BLaER1 (cell line): ENCODE results near the gene SCRN1.

Experiments
- H3K27ac ChIP-seq: shearing (Covaris generic); formaldehyde crosslinking; 2 replicates; pipeline ENCODE4 v1.8.1; 2022
- H3K27me3 ChIP-seq: shearing (Covaris generic); formaldehyde crosslinking; 2 replicates; pipeline ENCODE4 v1.8.1; 2022
- H3K36me3 ChIP-seq: shearing (Covaris generic); formaldehyde crosslinking; 2 replicates; pipeline ENCODE4 v1.8.1; 2022
- H3K4me1 ChIP-seq: shearing (Covaris generic); formaldehyde crosslinking; 2 replicates; pipeline ENCODE4 v1.8.1; 2022
- H3K4me2 ChIP-seq: shearing (Covaris generic); formaldehyde crosslinking; 2 replicates; pipeline ENCODE4 v1.8.1; 2022
- H3K4me3 ChIP-seq: shearing (Covaris generic); formaldehyde crosslinking; 2 replicates; pipeline ENCODE4 v1.8.1; 2022
- H3K9ac ChIP-seq: shearing (Covaris generic); formaldehyde crosslinking; 2 replicates; pipeline ENCODE4 v1.8.1; 2022
- H3K9me3 ChIP-seq: shearing (Covaris generic); formaldehyde crosslinking; 2 replicates; pipeline ENCODE4 v1.8.1; 2022
- H4K20me1 ChIP-seq: shearing (Covaris generic); formaldehyde crosslinking; 2 replicates; pipeline ENCODE4 v1.8.1; 2022
- Cebpa-rat ChIP-seq: shearing (Covaris generic); IDR thresholded peaks from 2 replicates; pipeline ENCODE4 v1.8.1; 2022

SCRN1 gene

DNA sequence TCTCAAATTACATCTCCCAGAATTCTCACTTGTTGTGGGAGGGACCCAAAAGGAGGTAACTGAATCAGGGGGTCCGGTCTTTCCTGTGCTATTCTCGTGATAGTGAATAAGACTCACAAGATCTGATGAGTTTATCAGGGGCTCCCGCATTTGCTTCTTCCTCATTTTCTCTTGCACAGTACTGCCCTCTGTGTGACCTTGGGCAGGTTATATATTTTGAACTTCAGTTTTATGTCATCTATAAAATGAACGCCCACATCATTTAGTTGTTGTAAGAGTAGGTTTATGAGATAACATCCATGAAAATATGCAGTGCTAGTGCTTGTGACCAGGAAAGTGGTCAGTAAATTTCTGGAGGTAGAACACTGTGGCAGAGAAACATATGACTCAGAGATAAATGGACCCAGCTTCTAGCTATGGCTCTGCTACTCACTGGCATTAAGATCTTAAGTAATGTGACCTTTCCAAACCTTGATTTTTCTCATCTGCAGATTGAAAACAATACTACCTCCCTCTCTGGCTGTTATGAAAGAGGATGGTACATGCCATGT is 44.3 kb downstream of the SCRN1 start:
- no peak overlapping the region for H3K4me2 ChIP-seq
- no peaks in the 10 kb centered on the region for H3K36me3 ChIP-seq
- H3K9me3 ChIP-seq = peaks cover 11% of the 10 kb centered on the region
- H3K9ac ChIP-seq = no peak overlapping the region
- no peaks in the 10 kb centered on the region for H4K20me1 ChIP-seq
- H3K4me3 ChIP-seq = no peak overlapping the region
- H3K27me3 ChIP-seq = no peaks in the 10 kb centered on the region
- no peak overlapping the region for H3K27ac ChIP-seq
- no peak for TF ChIP-seq Cebpa-rat
- H3K4me1 ChIP-seq = no peaks in the 10 kb centered on the region

DNA sequence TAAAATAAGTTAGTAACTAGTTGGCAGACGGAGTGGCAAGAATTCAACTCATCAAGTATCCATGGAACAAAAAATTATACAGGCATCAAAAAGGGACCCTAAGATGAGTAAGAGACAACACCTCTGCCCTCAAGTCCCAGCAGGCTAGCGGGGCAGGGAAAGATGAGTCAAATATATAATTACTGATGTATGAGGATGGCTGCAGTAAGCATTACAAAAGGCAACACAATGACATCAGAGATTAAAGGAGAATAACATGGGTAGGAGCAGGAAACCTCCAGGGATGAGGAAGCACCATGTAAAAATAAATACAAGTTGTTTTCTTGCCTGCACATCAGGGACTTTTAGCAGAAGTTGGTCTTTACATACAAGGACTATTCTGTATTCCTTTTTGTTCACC is 49.4 kb downstream of the SCRN1 start:
- Histone ChIP-seq H3K4me1 (no peaks in the 10 kb centered on the region), H3K27ac (no peak overlapping the region), H3K4me3 (no peak overlapping the region), H3K9me3 (0 out of 2 replicates have a peak, but pooled peaks cover 7% of the 10 kb centered on the region), H3K27me3 (no peaks in the 10 kb centered on the region), H3K4me2 (no peak overlapping the region), H3K36me3 (no peaks in the 10 kb centered on the region), H4K20me1 (no peaks in the 10 kb centered on the region), H3K9ac (no peak overlapping the region)
- TF ChIP-seq Cebpa-rat = no peak

DNA sequence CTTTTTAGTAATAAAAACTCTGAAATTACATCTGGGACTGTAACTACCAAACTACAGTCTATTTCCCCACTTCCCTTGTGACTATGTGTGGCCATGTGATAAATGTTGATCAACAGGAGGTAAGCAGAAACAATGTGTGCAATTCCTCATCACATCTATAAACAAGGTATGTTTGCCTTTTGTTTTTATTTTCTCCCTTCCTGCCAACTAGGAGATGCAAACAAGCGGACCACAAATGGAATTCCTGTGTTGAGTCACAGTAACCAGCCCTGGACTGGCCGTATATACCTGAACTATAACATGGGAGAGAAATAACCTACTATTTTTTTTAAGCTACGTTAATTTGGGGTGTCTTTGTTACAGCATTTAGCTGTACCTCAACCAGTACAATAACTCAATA is 52.5 kb downstream of the SCRN1 start:
- Histone ChIP-seq H3K27ac (no peak overlapping the region), H4K20me1 (no peaks in the 10 kb centered on the region), H3K9me3 (0 out of 2 replicates have a peak, but pooled peaks cover 7% of the 10 kb centered on the region), H3K9ac (no peak overlapping the region), H3K4me3 (no peak overlapping the region), H3K36me3 (no peaks in the 10 kb centered on the region), H3K27me3 (no peaks in the 10 kb centered on the region), H3K4me2 (no peak overlapping the region), H3K4me1 (no peaks in the 10 kb centered on the region)
- TF ChIP-seq Cebpa-rat = no peak

DNA sequence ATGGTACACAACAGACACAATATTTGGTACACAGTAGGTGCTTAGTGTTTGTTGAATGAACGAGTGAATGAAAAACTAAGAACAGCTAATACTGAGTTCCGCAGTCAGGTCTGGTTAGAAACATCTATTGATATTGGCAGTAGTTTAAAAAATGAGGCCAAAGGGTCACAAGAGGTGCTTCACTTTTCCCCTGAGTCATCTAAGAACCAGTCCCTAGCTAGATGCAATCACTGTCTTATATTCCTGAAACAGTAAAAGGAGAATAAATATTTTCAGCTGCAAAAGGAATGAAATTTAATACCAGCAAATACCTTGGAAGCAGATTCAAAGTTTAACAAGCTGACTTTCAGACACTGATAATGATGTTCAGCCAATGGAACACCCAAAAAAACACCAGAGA is 54.5 kb downstream of the SCRN1 start:
- Histone ChIP-seq H3K4me3 (no peak overlapping the region), H3K36me3 (no peaks in the 10 kb centered on the region), H3K27ac (no peak overlapping the region), H3K4me2 (no peak overlapping the region), H3K9me3 (0 out of 2 replicates have a peak, but pooled peaks cover 7% of the 10 kb centered on the region), H4K20me1 (no peaks in the 10 kb centered on the region), H3K9ac (no peak overlapping the region), H3K4me1 (no peaks in the 10 kb centered on the region), H3K27me3 (no peaks in the 10 kb centered on the region)
- no peak for TF ChIP-seq Cebpa-rat

DNA sequence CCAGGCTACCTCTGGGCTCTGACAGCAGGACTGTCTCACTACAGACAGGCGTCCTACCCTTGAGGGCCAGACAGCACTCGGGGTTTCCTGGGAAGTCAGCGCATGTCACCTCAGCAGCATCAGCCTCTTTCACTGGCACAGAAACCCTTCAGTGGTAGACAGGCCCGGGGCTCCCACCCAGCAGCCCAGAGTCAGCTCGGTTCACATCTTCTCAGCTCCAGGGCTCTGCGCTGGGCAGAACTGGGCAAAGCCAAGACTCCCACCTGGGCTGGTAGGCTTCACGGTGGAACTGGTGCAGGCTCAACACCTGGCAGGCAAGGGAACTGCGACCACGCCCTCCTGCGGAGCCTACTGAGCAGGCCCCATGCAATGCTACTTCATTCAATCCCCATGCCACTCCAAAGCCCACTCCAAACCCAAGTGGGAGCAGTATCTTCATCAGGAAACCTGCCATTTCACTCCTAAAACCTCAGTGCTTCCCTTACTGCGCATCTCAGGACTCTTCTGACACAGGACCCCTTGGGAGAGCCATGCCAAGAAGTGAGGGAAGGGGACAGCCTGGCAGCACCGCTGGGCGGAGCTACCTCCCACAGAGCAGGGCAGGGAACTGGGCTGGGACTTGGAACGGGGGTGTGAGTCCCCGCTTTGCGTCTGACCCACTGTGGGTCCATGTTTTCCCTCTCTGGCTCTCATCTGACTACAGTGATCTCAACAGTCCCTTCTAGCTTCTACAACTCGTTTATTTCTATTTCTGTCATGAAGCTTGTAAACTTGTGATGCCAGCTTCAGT is 60.4 kb downstream of the SCRN1 start:
- Histone ChIP-seq H3K9me3 (no peaks in the 10 kb centered on the region), H3K9ac (no peak overlapping the region), H3K27me3 (no peaks in the 10 kb centered on the region), H4K20me1 (no peaks in the 10 kb centered on the region), H3K4me3 (no peak overlapping the region), H3K36me3 (no peaks in the 10 kb centered on the region), H3K27ac (no peak overlapping the region), H3K4me2 (no peak overlapping the region), H3K4me1 (no peaks in the 10 kb centered on the region)
- TF ChIP-seq Cebpa-rat = no peak

DNA sequence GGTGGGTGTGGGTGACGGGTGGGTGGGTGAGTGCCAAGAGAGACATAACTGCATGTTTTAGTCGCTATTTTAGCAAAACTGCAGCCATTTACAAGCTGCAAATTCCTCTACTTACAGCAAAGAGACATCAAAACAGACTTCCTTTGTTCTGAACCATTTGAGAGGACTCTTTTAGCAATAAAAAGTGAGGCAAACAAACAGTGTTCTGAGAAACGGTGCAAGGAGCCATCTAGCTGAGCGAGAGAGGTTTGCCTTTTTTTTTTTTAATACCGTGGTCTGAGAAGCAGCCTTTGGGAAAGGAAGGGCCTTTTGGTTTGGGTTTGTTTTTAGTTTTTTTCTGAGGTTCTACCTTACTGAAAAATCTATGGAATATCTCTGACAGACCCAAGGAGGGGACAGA is 62.9 kb downstream of the SCRN1 start:
- Histone ChIP-seq H3K9me3 (no peaks in the 10 kb centered on the region), H3K36me3 (no peaks in the 10 kb centered on the region), H3K9ac (no peak overlapping the region), H3K27me3 (no peaks in the 10 kb centered on the region), H4K20me1 (no peaks in the 10 kb centered on the region), H3K4me1 (no peaks in the 10 kb centered on the region), H3K27ac (no peak overlapping the region), H3K4me2 (no peak overlapping the region), H3K4me3 (no peak overlapping the region)
- TF ChIP-seq Cebpa-rat = no peak

DNA sequence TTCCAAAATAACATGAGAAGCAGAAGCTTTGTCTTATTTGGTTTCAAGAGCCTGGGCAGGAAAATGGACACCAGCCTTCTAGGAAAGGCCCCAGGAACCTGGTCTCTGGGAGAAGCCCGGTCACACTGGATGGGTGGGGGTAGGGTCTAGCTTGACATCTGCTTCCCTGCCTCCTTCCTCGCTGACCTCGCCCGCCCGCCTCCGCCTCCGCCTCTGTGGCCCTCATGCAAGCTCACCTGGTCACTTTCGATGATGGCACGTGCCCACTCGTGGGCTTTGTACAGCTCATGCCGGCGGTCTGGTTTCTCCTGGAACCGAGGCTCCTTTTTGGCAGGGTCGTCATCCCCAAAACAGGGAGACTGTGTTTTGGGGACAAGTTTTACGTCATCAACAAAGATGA is 63.4 kb downstream of the SCRN1 start:
- TF ChIP-seq Cebpa-rat = no peak
- H3K9me3 ChIP-seq = no peaks in the 10 kb centered on the region
- H3K36me3 ChIP-seq = no peaks in the 10 kb centered on the region

DNA sequence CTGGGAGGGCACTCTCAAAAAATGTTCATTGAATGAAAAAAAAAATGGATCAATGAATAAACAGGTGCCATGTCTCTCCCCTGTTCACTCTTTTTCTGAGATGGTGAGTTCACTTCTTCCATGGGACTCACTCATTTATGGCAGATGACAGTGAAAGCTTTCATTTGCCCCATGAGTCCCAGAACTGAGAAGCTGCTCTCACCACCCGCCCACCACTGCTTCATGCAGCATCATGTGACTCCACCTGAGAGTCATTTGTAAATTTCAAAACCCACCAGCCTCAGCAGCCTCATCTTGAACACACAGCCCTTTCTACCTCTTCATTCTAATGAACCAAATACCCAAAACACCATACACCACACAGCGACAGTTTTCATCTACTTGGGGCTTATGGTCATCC is 64.9 kb downstream of the SCRN1 start:
- Histone ChIP-seq H3K4me1 (no peaks in the 10 kb centered on the region), H3K36me3 (no peaks in the 10 kb centered on the region), H3K9ac (no peak overlapping the region), H3K9me3 (no peaks in the 10 kb centered on the region), H3K4me3 (no peak overlapping the region), H3K27me3 (no peaks in the 10 kb centered on the region), H3K4me2 (no peak overlapping the region), H4K20me1 (no peaks in the 10 kb centered on the region), H3K27ac (no peak overlapping the region)
- no peak for TF ChIP-seq Cebpa-rat

More for the DNA sequence above, 63.4 kb downstream of the SCRN1 start:
- Histone ChIP-seq H3K9ac (no peak overlapping the region), H3K4me3 (no peak overlapping the region), H3K4me2 (no peak overlapping the region), H3K27me3 (no peaks in the 10 kb centered on the region), H3K27ac (no peak overlapping the region), H3K4me1 (no peaks in the 10 kb centered on the region), H4K20me1 (no peaks in the 10 kb centered on the region)

DNA sequence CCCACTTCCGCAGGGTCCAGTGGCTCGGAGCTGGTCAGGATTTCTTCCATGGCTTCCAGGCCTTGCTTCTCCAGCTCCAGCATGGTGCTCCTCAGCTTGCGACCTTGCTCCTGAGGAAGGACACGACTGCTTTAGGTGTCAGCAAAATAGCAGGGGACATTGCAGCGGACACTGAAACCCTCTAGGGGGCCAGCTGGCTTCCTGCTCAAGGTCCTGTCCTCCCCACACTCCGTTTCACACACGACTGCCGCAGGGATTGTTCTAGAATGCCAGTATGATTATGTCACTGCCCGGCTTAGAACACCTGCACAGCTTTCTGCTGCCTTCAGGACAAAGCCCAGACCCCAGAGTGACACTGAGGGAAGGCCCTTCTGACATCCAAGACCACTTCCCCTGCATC is 65.6 kb downstream of the SCRN1 start:
- Histone ChIP-seq H3K4me1 (no peaks in the 10 kb centered on the region), H3K27me3 (no peaks in the 10 kb centered on the region), H3K27ac (no peak overlapping the region), H3K36me3 (no peaks in the 10 kb centered on the region), H4K20me1 (no peaks in the 10 kb centered on the region), H3K4me2 (no peak overlapping the region), H3K4me3 (no peak overlapping the region), H3K9ac (no peak overlapping the region), H3K9me3 (no peaks in the 10 kb centered on the region)
- TF ChIP-seq Cebpa-rat = no peak

DNA sequence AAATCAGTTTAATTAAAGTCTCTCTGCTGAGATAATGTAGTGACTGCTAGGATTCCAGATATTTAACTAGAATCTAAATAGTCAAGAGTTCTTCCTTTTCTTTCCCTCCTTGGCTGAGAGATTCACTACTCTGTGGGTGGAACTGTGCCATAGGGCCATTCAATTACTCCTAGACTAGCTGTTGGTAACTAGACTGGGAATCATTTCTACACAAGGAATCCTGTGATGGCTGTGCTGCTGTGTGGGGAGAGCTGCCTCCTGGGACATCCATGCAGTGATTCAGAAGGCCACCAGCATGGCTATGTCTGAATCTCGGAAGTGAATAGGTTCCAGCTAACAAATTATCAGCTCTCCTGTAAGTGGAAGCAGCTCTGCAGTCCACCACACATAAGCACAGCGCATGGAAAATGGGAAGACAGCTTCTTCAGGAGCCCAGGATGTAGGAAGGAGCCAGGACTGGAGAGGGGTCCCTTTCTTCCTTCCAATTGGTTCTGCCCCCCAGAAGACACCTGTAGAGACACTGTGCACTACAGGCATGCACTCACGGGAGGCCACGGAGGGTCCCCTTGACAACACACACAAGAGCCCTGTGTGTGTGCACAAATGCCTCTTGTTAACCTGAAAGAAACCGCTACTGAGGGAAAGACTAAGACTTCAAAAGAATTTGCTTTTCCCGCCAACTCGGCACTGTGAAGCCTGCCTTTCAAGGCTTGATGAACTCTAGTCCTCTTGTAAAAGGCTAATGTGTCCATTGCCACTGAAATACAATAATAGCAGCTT is 66.5 kb downstream of the SCRN1 start:
- Histone ChIP-seq H3K27me3 (no peaks in the 10 kb centered on the region), H3K36me3 (no peaks in the 10 kb centered on the region), H3K9me3 (no peaks in the 10 kb centered on the region), H3K9ac (no peak overlapping the region), H3K4me2 (no peak overlapping the region), H3K4me3 (no peak overlapping the region), H3K27ac (no peak overlapping the region), H3K4me1 (no peaks in the 10 kb centered on the region), H4K20me1 (no peaks in the 10 kb centered on the region)
- no peak for TF ChIP-seq Cebpa-rat
